ENCODE data around the gene FBXO45. TPM values are rescaled to one million over a fixed set of nuclear protein-coding genes. Genes with fewer than 3 reads are reported as not detected.
"Not testable (repeated sequence)": the region's sequence is repeated elsewhere in the genome, so short reads cannot be mapped to it uniquely, and the experiment has no call there.

The FBXO45 gene
- total and polyA plus RNA-seq, 2 of the 4 experiments (the other 2 are of a cell fraction), result 3.8 to 5.0 TPM

- H3K23ac ChIP-seq (ENCODE audit: low read depth, low read length); DNase-seq; H3K9me1 ChIP-seq (ENCODE audit: insufficient read depth, low read length); H3K14ac ChIP-seq (replicated peaks; ENCODE audit: low read depth, low read length); H3K18ac ChIP-seq (ENCODE audit: low read depth, low read length); H3K4me3 ChIP-seq (ENCODE audit: insufficient read depth, low read depth, low read length); H4K8ac ChIP-seq (ENCODE audit: low read depth in 2 of 2, low read length in 2 of 2); intact Hi-C loops (cut with micrococcal nuclease); in situ Hi-C loops (cut with MboI; ENCODE audit: low sequenced_read_pairs); H2BK15ac ChIP-seq (ENCODE audit: low read depth, low read length); POLR2A ChIA-PET (ENCODE audit: unreplicated experiment); H3K4me2 ChIP-seq (ENCODE audit: low read depth, low read length); H2BK120ac ChIP-seq (ENCODE audit: low read depth, low read length); H2BK20ac ChIP-seq (ENCODE audit: low read depth, low read length); H4K5ac ChIP-seq (ENCODE audit: low read depth, low read length); H4K20me1 ChIP-seq (ENCODE audit: insufficient read depth, low read length); H3K27me3 ChIP-seq (ENCODE audit: control insufficient read depth, insufficient read depth, low read length); H3K9me3 ChIP-seq (ENCODE audit: control insufficient read depth, insufficient read depth, low read length); H3K56ac ChIP-seq (ENCODE audit: extremely low read depth, insufficient read depth, low read length); H2AFZ ChIP-seq (replicated peaks; ENCODE audit: low read length, poor library complexity); CTCF ChIA-PET; H3K9ac ChIP-seq (ENCODE audit: low read depth, low read length); dilution Hi-C loops (cut with HindIII; ENCODE audit: low sequenced_read_pairs, unreplicated experiment); H4K91ac ChIP-seq (ENCODE audit: insufficient read depth, low read depth, low read length); H2BK5ac ChIP-seq (ENCODE audit: low read depth, low read length, poor library complexity, severe bottlenecking); BruUV-seq (replicated peaks); H3K4ac ChIP-seq (ENCODE audit: low read depth, low read length); H3K4me1 ChIP-seq (ENCODE audit: control insufficient read depth, insufficient read depth, low read length); H2AK9ac ChIP-seq (replicated peaks; ENCODE audit: low read depth, low read length, poor library complexity); H3K27ac ChIP-seq (ENCODE audit: insufficient read depth, low read length); H3K36me3 ChIP-seq (ENCODE audit: control insufficient read depth, insufficient read depth, low read length); ATAC-seq (ENCODE audit: low read depth); H2AK5ac ChIP-seq (ENCODE audit: low read depth, low read length): not testable (repeated sequence)
- WGBS, 2 experiments (ENCODE audit: extremely low coverage in 2 of 2, insufficient read length in 1 of 2), result no CpG with 5 or more reads among the region's 13 CpGs
- peaks cover 30 to 49% of the 10 kb centered on the region in 2 experiments for H3K79me1 ChIP-seq (ENCODE audit: low read depth in 1 of 2, low read length in 2 of 2)
Observed at GRCh38 chr3:196570332-196570731, 1.9 kb downstream of the FBXO45 start.
